Endothelial cell of umbilical vein (primary cell): Measurements from ENCODE around the gene ABCC11. TPM values are rescaled to one million over a fixed set of nuclear protein-coding genes. Genes with fewer than 3 reads are reported as not detected.

Experiments used
- BruUV-seq: library from RNA; stranded (reverse); fragments of 400-500 nt; replicated peaks from 2 replicates; lab custom pipeline; 2021; lab: Mats Ljungman, UMichigan
- CTCF ChIA-PET: fragments of 300-600, 350-600 bp; sonication (Branson Sonifier 250); formaldehyde crosslinking; loops from one replicate; lab custom pipeline; 2021; ENCODE audit warnings: antibody characterized with exemption, inconsistent platforms; lab: Charles Lee
- POLR2A ChIA-PET: fragments of 300-600, 350-600 bp; sonication (Branson Sonifier 250); formaldehyde crosslinking; loops from one replicate; lab custom pipeline; 2021; ENCODE audit warnings: antibody characterized with exemption, inconsistent platforms; lab: Charles Lee
- DNase-seq: peaks from one replicate; pipeline ENCODE4 v3.0.0-alpha.2; 2011; ENCODE audit warnings: low read depth, low spot score
- FAIRE-seq: peaks from 2 replicates; lab custom pipeline; 2011; peaks lifted over from hg19 to GRCh38; lab: Jason Lieb, UNC
- H2AFZ ChIP-seq: 2 replicates; pipeline ENCODE4 v1.6.0; 2012; ENCODE audit warnings: low read depth, low read length, control low read depth, inconsistent platforms
- H3K27ac ChIP-seq: 2 replicates; pipeline ENCODE4 v1.5.1; 2011; ENCODE audit warnings: low read depth, mild to moderate bottlenecking, control low read depth, low read length, moderate library complexity; ENCODE audit not compliant: insufficient read depth
- H3K27me3 ChIP-seq, 2 experiments: 2 replicates each; pipeline versions ENCODE4 v1.6.0 to v1.6.1; 2011; ENCODE audit warnings: low read length in 2 of 2, mixed read lengths in 1 of 2; ENCODE audit not compliant: control insufficient read depth in 2 of 2, insufficient read depth in 2 of 2
- H3K36me3 ChIP-seq, 2 experiments: 2 replicates in 1 of 2; 3 replicates in 1 of 2; pipeline ENCODE4 v1.5.1; 2011; ENCODE audit warnings: low read length in 2 of 2, mild to moderate bottlenecking in 1 of 2, moderate library complexity in 1 of 2; ENCODE audit not compliant: control insufficient read depth in 2 of 2, insufficient read depth in 2 of 2; ENCODE audit errors: extremely low read depth in 1 of 2
- H3K4me1 ChIP-seq: 3 replicates; pipeline ENCODE4 v1.5.1; 2011; ENCODE audit warnings: mild to moderate bottlenecking, low read length; ENCODE audit not compliant: control insufficient read depth, insufficient read depth; ENCODE audit errors: extremely low read depth
- H3K4me2 ChIP-seq: 2 replicates; pipeline ENCODE4 v1.6.1; 2011; ENCODE audit warnings: low read length, control low read depth, mixed read lengths; ENCODE audit not compliant: insufficient read depth
- H3K4me3 ChIP-seq, 3 experiments: fragments of 200-600 bp in 1 of 3; sonication (generic), shearing (Covaris generic) in 1 of 3; replicated peaks in 1 of 3; 2 replicates each; pipeline ENCODE4 v1.5.1; 2011 to 2016; ENCODE audit warnings: control low read depth in 3 of 3, low read length in 3 of 3, mild to moderate bottlenecking in 2 of 3, inconsistent platforms in 1 of 3, low read depth in 1 of 3, moderate library complexity in 1 of 3; ENCODE audit not compliant: insufficient read depth in 1 of 3
- H3K79me2 ChIP-seq: 2 replicates; pipeline ENCODE4 v1.6.0; 2012; ENCODE audit warnings: low read length, inconsistent platforms; ENCODE audit not compliant: control insufficient read depth, insufficient read depth
- H3K9ac ChIP-seq: replicated peaks from 2 replicates; pipeline ENCODE3; 2011; ENCODE audit warnings: low read length, control low read depth; ENCODE audit not compliant: insufficient read depth; ENCODE audit errors: extremely low read depth
- H3K9me1 ChIP-seq: replicated peaks from 3 replicates; pipeline ENCODE4 v1.6.0; 2011; ENCODE audit warnings: mild to moderate bottlenecking, low read length; ENCODE audit not compliant: control insufficient read depth, insufficient read depth; ENCODE audit errors: extremely low read depth
- H3K9me3 ChIP-seq: replicated peaks from 2 replicates; pipeline ENCODE4 v1.5.1; 2012; ENCODE audit warnings: low read length, inconsistent platforms; ENCODE audit not compliant: control insufficient read depth, insufficient read depth
- H4K20me1 ChIP-seq: replicated peaks from 2 replicates; pipeline ENCODE3; 2011; ENCODE audit warnings: mild to moderate bottlenecking, low read length; ENCODE audit not compliant: control insufficient read depth, insufficient read depth; ENCODE audit errors: extremely low read depth
- CTCF ChIP-seq, 2 donors: IDR thresholded peaks; 1 replicate in 1 of 2; 2 replicates in 1 of 2; pipeline ENCODE4 v1.5.1; 2011; ENCODE audit warnings: low read length in 2 of 2, mild to moderate bottlenecking in 2 of 2, moderate library complexity in 2 of 2, control low read depth in 1 of 2, inconsistent platforms in 1 of 2, low read depth in 1 of 2; ENCODE audit not compliant: insufficient read depth in 1 of 2; ENCODE audit errors: extremely low read depth in 1 of 2
- EZH2 ChIP-seq: IDR thresholded peaks from 2 replicates; pipeline ENCODE4 v1.6.1; 2012; ENCODE audit warnings: borderline replicate concordance, low read depth, mild to moderate bottlenecking, moderate library complexity, low read length, inconsistent platforms; ENCODE audit not compliant: severe bottlenecking
- FOS ChIP-seq: IDR thresholded peaks from 2 replicates; pipeline ENCODE4 v1.6.1; 2011; ENCODE audit warnings: mild to moderate bottlenecking, low read length, moderate library complexity, borderline replicate concordance; ENCODE audit not compliant: insufficient read depth
- GATA2 ChIP-seq: IDR thresholded peaks from 2 replicates; pipeline ENCODE4 v1.7.0; 2011; ENCODE audit warnings: low read depth, mild to moderate bottlenecking, moderate library complexity, mixed read lengths, low read length; ENCODE audit not compliant: insufficient read length, insufficient read depth
- JUN ChIP-seq: IDR thresholded peaks from 2 replicates; pipeline ENCODE4 v1.6.1; 2011; ENCODE audit warnings: borderline replicate concordance, low read depth; ENCODE audit not compliant: insufficient read length, insufficient read depth
- MAX ChIP-seq: IDR thresholded peaks from 2 replicates; pipeline ENCODE4 v1.6.1; 2011; ENCODE audit not compliant: insufficient read depth, insufficient read length
- MYC ChIP-seq: IDR thresholded peaks from one replicate; pipeline ENCODE4 v1.6.1; 2011; ENCODE audit warnings: mild to moderate bottlenecking, low read depth, low read length
- POLR2A ChIP-seq: IDR thresholded peaks from 2 replicates; pipeline ENCODE4 v1.6.1; 2012; ENCODE audit warnings: low read depth, mild to moderate bottlenecking, control low read depth, low read length
- POLR2AphosphoS5 ChIP-seq: IDR thresholded peaks from 2 replicates; pipeline ENCODE4 v1.6.1; 2012; ENCODE audit warnings: low read depth, mild to moderate bottlenecking, control low read depth, low read length, moderate library complexity; ENCODE audit not compliant: insufficient read depth
- dilution Hi-C: fragments of 300-500 bp; cut with MboI; formaldehyde crosslinking; loops from one replicate; pipeline ENCODE4 v1.15.0; 2019; ENCODE audit warnings: low sequenced_read_pairs; ENCODE audit not compliant: extremely low pct_ligation_motif_present
- intact Hi-C: fragments of 100-400 bp; cut with micrococcal nuclease; formaldehyde crosslinking; loops from one replicate; pipeline ENCODE4 v1.10.0; 2022
- polyA plus RNA-seq, 4 experiments: library from polyadenylated mRNA; depleted of rRNA in 3 of 4; stranded (reverse) in 3 of 4; unstranded in 1 of 4; fragments of >200 nt; gene quantifications; 2 replicates each; pipeline versions ENCODE4 v1.2.1 to v1.2.3, GENCODE V29; 2011 to 2012; ENCODE audit warnings: missing spikeins in 1 of 4
- total RNA-seq: library from RNA; stranded (reverse); gene quantifications from 2 replicates; pipeline ENCODE4 v1.2.3, GENCODE V29; 2021

Gene ABCC11
- total and polyA plus RNA-seq, 2 donors (not counting 3 experiments of a cell fraction or from before 2014, with no cell fraction given), result 0.08 TPM; not detected in 1

- Histone ChIP-seq H3K9ac (no peak overlapping the region), H4K20me1 (no peaks in the 10 kb centered on the region), H3K4me2 (no peak overlapping the region), H3K36me3 (peaks cover 0 to 7% of the 10 kb centered on the region in 2 experiments), H3K4me3 (no peak overlapping the region), H2AFZ (no peak overlapping the region), H3K9me1 (peaks cover 2% of the 10 kb centered on the region), H3K27me3 (no peaks in the 10 kb centered on the region), H3K79me2 (no peaks in the 10 kb centered on the region), H3K9me3 (no peaks in the 10 kb centered on the region), H3K27ac (no peak overlapping the region), H3K4me1 (no peaks in the 10 kb centered on the region)
- BruUV-seq, result no TSS peak
- ChIA-PET CTCF (interaction anchor here (1.2 to 1.7 kb wide), 2 partner anchors 11 to 332 kb away, joined by 4 to 5 read pairs; no protein-coding TSS in a partner anchor), POLR2A (no interaction called here)
- TF ChIP-seq EZH2 (no peak), GATA2 (no peak), POLR2AphosphoS5 (no peak), POLR2A (no peak), MAX (no peak), FOS (no peak), CTCF (IDR thresholded peaks at IDR 0.05; ENCODE audit: extremely low read depth in 1 of 2, insufficient read depth in 1 of 2, low read depth in 1 of 2, low read length in 2 of 2) (no peak), MYC (no peak), JUN (no peak)
- no peak for FAIRE-seq
- dilution Hi-C loops, result no loop called here
- intact Hi-C loops, result no loop called here
- DNase-seq, result no peak
Observed at GRCh38 chr16:48291303-48291702, 44.0 kb upstream of the ABCC11 start.
